ENCODE measurements around the gene UBTF. TPM values are rescaled to one million over a fixed set of nuclear protein-coding genes. Genes with fewer than 3 reads are reported as not detected.

Gene UBTF
- total and polyA plus RNA-seq, 9 of the 15 experiments (the other 6 are each of a cell fraction or from before 2014, with no cell fraction given) = 1.2 to 113 (median 83.6) TPM

DNA sequence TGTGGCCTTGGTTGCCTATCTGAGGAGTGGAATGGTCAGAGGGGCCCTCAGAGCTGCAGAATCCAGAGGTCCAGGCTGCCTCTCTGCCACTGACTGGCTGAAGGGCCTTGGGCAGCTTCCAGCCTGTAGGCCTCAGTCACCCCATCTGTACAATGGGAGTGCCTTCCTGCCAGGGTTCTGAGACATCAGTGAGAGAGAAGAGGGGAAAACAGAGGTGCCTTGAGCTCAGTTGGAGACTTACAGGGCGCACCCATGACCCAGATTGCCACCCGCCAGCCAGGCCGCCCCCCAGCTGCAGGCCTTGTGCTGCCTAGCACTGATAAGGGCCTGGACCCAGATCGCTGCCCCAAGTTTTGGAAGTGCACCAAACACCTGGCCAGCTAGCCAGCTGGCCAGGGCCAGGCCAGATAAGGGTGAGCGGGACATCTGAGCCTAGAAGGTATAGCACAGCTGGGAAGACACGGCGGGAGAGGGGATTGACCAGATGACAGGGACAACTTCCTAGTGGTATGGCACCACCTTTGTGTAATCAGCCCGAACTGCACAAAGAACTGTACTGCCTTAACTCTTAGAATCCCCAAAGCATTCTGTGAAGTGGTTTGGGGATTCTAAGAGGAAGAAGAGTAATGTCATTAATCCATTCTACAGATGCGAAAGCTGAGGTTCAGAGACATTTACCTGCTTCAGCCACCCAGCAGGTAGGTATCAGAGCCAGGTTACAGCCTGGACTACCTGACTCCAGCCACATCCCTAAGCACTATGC is 47.1 kb upstream of the UBTF start:
- ChIA-PET POLR2A (interaction anchor here (0.6 to 1.4 kb wide), 12 partner anchors 8 to 120 kb away, joined by 3 to 6 read pairs (median 4); partner anchors contain the start of genes GRN, TMUB2 and UBTF), CTCF (ENCODE audit: low intra/inter-chr PET ratio) (interaction anchor here (1.7 kb wide), 1 partner anchor 57 kb away, joined by 4 read pairs; no protein-coding TSS in a partner anchor)
- 6% methylated on average over 9 of the region's 9 CpGs for WGBS (ENCODE audit: insufficient coverage, low coverage, missing lambda C conversion rate)
- DNase-seq (ENCODE audit: extremely low read depth in 1 of 4, low spot score in 3 of 4) = peak; percentile 93 to 97 (median 96)
- H3K36me3 ChIP-seq (ENCODE audit: control insufficient read depth, insufficient read depth, low read length) = no peaks in the 10 kb centered on the region
- H3K79me2 ChIP-seq (ENCODE audit: control insufficient read depth, insufficient read depth, low read length) = no peaks in the 10 kb centered on the region
- H3K9ac ChIP-seq (ENCODE audit: insufficient read depth in 1 of 2, low read depth in 2 of 2, low read length in 2 of 2) = no peak overlapping the region
- peak; percentile 90 for ATAC-seq
- peaks cover 7% of the 10 kb centered on the region for H3K9me1 ChIP-seq (ENCODE audit: control insufficient read depth, insufficient read depth, low read length)
- peaks cover 10% of the 10 kb centered on the region; the same call in 1 of the 2 replicates for H4K20me1 ChIP-seq (replicated peaks; ENCODE audit: control insufficient read depth, insufficient read depth, low read length)
- H3K4me1 ChIP-seq (replicated peaks in 1 of 2; ENCODE audit: control insufficient read depth in 2 of 2, insufficient read depth in 2 of 2, low read length in 2 of 2) = peaks cover 37 to 52% of the 10 kb centered on the region in 2 experiments
- H3K4me3 ChIP-seq = no peak overlapping the region
- no TSS peak for BruUV-seq (replicated peaks)
- peak; percentile 98 for FAIRE-seq
- no peaks in the 10 kb centered on the region for H3K27me3 ChIP-seq (ENCODE audit: control insufficient read depth in 2 of 2, insufficient read depth in 2 of 2, low read length in 2 of 2)
- H3K27ac ChIP-seq (ENCODE audit: extremely low read depth, low read depth, low read length) = no peak overlapping the region
- peak overlapping the region; percentile 47 for H3K4me2 ChIP-seq (ENCODE audit: insufficient read depth, low read length)
- H2AFZ ChIP-seq (ENCODE audit: low read depth, low read length) = no peak overlapping the region
- in situ Hi-C loops (cut with MboI) = no loop called here
- H3K9me3 ChIP-seq (replicated peaks; ENCODE audit: control insufficient read depth, insufficient read depth, low read depth, low read length) = no peaks in the 10 kb centered on the region
- intact Hi-C loops (cut with micrococcal nuclease) = loop anchor here (1.0 to 2.0 kb wide), 4 partner anchors 20 to 58 kb away; partner anchors contain the start of gene SLC25A39
- TF ChIP-seq ELF2 (CRISPR knock-in tag; IDR thresholded peaks at IDR 0.05) (no peak), NCOA2 (IDR thresholded peaks at IDR 0.05; ENCODE audit: partially characterized antibody in 2 of 2) (no peak), ZNF324 (CRISPR knock-in tag; IDR thresholded peaks at IDR 0.05) (no peak), RBM22 (IDR thresholded peaks at IDR 0.05; ENCODE audit: low read depth, low read length, poor library complexity, severe bottlenecking) (no peak), NFYB (IDR thresholded peaks at IDR 0.05; ENCODE audit: extremely low read depth, insufficient read length) (no peak)
- TF ChIP-seq, protein P1, sequence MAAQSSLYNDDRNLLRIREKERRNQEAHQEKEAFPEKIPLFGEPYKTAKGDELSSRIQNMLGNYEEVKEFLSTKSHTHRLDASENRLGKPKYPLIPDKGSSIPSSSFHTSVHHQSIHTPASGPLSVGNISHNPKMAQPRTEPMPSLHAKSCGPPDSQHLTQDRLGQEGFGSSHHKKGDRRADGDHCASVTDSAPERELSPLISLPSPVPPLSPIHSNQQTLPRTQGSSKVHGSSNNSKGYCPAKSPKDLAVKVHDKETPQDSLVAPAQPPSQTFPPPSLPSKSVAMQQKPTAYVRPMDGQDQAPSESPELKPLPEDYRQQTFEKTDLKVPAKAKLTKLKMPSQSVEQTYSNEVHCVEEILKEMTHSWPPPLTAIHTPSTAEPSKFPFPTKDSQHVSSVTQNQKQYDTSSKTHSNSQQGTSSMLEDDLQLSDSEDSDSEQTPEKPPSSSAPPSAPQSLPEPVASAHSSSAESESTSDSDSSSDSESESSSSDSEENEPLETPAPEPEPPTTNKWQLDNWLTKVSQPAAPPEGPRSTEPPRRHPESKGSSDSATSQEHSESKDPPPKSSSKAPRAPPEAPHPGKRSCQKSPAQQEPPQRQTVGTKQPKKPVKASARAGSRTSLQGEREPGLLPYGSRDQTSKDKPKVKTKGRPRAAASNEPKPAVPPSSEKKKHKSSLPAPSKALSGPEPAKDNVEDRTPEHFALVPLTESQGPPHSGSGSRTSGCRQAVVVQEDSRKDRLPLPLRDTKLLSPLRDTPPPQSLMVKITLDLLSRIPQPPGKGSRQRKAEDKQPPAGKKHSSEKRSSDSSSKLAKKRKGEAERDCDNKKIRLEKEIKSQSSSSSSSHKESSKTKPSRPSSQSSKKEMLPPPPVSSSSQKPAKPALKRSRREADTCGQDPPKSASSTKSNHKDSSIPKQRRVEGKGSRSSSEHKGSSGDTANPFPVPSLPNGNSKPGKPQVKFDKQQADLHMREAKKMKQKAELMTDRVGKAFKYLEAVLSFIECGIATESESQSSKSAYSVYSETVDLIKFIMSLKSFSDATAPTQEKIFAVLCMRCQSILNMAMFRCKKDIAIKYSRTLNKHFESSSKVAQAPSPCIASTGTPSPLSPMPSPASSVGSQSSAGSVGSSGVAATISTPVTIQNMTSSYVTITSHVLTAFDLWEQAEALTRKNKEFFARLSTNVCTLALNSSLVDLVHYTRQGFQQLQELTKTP (IDR thresholded peaks at IDR 0.05; ENCODE audit: low read depth in 1 of 2, partially characterized antibody in 2 of 2) = peak in 1 of 2 experiments; percentile 98
- TF ChIP-seq, protein P2, sequence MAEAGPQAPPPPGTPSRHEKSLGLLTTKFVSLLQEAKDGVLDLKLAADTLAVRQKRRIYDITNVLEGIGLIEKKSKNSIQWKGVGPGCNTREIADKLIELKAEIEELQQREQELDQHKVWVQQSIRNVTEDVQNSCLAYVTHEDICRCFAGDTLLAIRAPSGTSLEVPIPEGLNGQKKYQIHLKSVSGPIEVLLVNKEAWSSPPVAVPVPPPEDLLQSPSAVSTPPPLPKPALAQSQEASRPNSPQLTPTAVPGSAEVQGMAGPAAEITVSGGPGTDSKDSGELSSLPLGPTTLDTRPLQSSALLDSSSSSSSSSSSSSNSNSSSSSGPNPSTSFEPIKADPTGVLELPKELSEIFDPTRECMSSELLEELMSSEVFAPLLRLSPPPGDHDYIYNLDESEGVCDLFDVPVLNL (CRISPR knock-in tag; IDR thresholded peaks at IDR 0.05; ENCODE audit: low read depth) = no peak
- TF ChIP-seq, protein P3, sequence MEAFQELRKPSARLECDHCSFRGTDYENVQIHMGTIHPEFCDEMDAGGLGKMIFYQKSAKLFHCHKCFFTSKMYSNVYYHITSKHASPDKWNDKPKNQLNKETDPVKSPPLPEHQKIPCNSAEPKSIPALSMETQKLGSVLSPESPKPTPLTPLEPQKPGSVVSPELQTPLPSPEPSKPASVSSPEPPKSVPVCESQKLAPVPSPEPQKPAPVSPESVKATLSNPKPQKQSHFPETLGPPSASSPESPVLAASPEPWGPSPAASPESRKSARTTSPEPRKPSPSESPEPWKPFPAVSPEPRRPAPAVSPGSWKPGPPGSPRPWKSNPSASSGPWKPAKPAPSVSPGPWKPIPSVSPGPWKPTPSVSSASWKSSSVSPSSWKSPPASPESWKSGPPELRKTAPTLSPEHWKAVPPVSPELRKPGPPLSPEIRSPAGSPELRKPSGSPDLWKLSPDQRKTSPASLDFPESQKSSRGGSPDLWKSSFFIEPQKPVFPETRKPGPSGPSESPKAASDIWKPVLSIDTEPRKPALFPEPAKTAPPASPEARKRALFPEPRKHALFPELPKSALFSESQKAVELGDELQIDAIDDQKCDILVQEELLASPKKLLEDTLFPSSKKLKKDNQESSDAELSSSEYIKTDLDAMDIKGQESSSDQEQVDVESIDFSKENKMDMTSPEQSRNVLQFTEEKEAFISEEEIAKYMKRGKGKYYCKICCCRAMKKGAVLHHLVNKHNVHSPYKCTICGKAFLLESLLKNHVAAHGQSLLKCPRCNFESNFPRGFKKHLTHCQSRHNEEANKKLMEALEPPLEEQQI (IDR thresholded peaks at IDR 0.05) = no peak; the same call in none of the 2 replicates
- TF ChIP-seq, protein P4, sequence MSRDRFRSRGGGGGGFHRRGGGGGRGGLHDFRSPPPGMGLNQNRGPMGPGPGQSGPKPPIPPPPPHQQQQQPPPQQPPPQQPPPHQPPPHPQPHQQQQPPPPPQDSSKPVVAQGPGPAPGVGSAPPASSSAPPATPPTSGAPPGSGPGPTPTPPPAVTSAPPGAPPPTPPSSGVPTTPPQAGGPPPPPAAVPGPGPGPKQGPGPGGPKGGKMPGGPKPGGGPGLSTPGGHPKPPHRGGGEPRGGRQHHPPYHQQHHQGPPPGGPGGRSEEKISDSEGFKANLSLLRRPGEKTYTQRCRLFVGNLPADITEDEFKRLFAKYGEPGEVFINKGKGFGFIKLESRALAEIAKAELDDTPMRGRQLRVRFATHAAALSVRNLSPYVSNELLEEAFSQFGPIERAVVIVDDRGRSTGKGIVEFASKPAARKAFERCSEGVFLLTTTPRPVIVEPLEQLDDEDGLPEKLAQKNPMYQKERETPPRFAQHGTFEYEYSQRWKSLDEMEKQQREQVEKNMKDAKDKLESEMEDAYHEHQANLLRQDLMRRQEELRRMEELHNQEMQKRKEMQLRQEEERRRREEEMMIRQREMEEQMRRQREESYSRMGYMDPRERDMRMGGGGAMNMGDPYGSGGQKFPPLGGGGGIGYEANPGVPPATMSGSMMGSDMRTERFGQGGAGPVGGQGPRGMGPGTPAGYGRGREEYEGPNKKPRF (IDR thresholded peaks at IDR 0.05; ENCODE audit: low read depth, low read length) = no peak

Measured in K562 (cell line).